ENCODE results near the gene MRPS12. TPM values are rescaled to one million over a fixed set of nuclear protein-coding genes. Genes with fewer than 3 reads are reported as not detected.
A peak's percentile ranks its signal among the peaks of the same experiment; 100 is the strongest.

Gene MRPS12
- total and polyA plus RNA-seq, 9 of the 15 experiments (the other 6 are each of a cell fraction or from before 2014, with no cell fraction given) = 8.1 to 174 (median 52.0) TPM

DNA sequence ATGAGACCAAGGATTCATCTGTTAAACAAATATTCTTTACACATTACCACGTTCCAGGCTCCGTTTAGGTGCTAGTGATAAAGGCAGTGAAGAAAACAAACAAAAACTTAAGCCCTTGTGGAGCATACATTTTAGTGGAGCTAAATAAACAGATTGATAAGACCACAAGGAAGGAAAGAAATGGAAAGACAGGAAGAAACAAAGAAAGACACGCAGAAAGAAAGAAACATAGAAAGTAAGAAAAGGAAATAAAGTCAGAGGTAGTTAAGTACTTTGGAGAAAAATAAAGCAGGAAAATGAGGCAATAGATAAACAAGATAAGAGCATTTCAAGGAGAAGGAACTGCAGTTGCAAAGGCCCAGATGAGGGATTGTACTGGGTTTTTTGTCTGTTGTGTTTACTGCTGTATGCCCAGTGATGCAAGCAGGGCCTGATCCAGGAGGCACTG, 30.0 kb upstream of the MRPS12 start (continued):
- TF ChIP-seq, protein P1, sequence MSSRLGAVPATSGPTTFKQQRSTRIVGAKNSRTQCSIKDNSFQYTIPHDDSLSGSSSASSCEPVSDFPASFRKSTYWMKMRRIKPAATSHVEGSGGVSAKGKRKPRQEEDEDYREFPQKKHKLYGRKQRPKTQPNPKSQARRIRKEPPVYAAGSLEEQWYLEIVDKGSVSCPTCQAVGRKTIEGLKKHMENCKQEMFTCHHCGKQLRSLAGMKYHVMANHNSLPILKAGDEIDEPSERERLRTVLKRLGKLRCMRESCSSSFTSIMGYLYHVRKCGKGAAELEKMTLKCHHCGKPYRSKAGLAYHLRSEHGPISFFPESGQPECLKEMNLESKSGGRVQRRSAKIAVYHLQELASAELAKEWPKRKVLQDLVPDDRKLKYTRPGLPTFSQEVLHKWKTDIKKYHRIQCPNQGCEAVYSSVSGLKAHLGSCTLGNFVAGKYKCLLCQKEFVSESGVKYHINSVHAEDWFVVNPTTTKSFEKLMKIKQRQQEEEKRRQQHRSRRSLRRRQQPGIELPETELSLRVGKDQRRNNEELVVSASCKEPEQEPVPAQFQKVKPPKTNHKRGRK (tag; IDR thresholded peaks at IDR 0.05) = peak; percentile 80
- TF ChIP-seq, protein P2, sequence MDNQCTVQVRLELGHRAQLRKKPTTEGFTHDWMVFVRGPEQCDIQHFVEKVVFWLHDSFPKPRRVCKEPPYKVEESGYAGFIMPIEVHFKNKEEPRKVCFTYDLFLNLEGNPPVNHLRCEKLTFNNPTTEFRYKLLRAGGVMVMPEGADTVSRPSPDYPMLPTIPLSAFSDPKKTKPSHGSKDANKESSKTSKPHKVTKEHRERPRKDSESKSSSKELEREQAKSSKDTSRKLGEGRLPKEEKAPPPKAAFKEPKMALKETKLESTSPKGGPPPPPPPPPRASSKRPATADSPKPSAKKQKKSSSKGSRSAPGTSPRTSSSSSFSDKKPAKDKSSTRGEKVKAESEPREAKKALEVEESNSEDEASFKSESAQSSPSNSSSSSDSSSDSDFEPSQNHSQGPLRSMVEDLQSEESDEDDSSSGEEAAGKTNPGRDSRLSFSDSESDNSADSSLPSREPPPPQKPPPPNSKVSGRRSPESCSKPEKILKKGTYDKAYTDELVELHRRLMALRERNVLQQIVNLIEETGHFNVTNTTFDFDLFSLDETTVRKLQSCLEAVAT (IDR thresholded peaks at IDR 0.05) = 0 out of 4 replicates have a peak, but pooled peaks of 1 of the 2 experiments have one; percentile 53
- TF ChIP-seq POLR2B (IDR thresholded peaks at IDR 0.05; ENCODE audit: low read depth, partially characterized antibody) = no peak
- TF ChIP-seq ELF4 (CRISPR knock-in tag; IDR thresholded peaks at IDR 0.05) = no peak
- no peak for TF ChIP-seq MAFK (IDR thresholded peaks at IDR 0.05; ENCODE audit: low read length)
- no peak for TF ChIP-seq HMG20A (CRISPR knock-in tag; conservative IDR thresholded peaks at IDR 0.05)
- no peak for TF ChIP-seq KDM4B (IDR thresholded peaks at IDR 0.05; ENCODE audit: borderline replicate concordance in 2 of 2, low read depth in 1 of 2)
- TF ChIP-seq, protein P3, sequence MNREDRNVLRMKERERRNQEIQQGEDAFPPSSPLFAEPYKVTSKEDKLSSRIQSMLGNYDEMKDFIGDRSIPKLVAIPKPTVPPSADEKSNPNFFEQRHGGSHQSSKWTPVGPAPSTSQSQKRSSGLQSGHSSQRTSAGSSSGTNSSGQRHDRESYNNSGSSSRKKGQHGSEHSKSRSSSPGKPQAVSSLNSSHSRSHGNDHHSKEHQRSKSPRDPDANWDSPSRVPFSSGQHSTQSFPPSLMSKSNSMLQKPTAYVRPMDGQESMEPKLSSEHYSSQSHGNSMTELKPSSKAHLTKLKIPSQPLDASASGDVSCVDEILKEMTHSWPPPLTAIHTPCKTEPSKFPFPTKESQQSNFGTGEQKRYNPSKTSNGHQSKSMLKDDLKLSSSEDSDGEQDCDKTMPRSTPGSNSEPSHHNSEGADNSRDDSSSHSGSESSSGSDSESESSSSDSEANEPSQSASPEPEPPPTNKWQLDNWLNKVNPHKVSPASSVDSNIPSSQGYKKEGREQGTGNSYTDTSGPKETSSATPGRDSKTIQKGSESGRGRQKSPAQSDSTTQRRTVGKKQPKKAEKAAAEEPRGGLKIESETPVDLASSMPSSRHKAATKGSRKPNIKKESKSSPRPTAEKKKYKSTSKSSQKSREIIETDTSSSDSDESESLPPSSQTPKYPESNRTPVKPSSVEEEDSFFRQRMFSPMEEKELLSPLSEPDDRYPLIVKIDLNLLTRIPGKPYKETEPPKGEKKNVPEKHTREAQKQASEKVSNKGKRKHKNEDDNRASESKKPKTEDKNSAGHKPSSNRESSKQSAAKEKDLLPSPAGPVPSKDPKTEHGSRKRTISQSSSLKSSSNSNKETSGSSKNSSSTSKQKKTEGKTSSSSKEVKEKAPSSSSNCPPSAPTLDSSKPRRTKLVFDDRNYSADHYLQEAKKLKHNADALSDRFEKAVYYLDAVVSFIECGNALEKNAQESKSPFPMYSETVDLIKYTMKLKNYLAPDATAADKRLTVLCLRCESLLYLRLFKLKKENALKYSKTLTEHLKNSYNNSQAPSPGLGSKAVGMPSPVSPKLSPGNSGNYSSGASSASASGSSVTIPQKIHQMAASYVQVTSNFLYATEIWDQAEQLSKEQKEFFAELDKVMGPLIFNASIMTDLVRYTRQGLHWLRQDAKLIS (CRISPR knock-in tag; IDR thresholded peaks at IDR 0.05) = no peak
- TF ChIP-seq, protein P4, sequence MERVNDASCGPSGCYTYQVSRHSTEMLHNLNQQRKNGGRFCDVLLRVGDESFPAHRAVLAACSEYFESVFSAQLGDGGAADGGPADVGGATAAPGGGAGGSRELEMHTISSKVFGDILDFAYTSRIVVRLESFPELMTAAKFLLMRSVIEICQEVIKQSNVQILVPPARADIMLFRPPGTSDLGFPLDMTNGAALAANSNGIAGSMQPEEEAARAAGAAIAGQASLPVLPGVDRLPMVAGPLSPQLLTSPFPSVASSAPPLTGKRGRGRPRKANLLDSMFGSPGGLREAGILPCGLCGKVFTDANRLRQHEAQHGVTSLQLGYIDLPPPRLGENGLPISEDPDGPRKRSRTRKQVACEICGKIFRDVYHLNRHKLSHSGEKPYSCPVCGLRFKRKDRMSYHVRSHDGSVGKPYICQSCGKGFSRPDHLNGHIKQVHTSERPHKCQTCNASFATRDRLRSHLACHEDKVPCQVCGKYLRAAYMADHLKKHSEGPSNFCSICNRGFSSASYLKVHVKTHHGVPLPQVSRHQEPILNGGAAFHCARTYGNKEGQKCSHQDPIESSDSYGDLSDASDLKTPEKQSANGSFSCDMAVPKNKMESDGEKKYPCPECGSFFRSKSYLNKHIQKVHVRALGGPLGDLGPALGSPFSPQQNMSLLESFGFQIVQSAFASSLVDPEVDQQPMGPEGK (CRISPR knock-in tag; IDR thresholded peaks at IDR 0.05; ENCODE audit: borderline replicate concordance) = no peak
- TF ChIP-seq ZNF431 (CRISPR knock-in tag; IDR thresholded peaks at IDR 0.05) = no peak
- no peak for TF ChIP-seq POLR2AphosphoS5 (IDR thresholded peaks at IDR 0.05; ENCODE audit: control insufficient read depth, insufficient read depth, low read depth, low read length)
- 0 out of 2 replicates have a peak, but pooled peaks have one; percentile 29 for TF ChIP-seq OTX1 (CRISPR knock-in tag; IDR thresholded peaks at IDR 0.05)
- TF ChIP-seq GATA2 (CRISPR knock-in tag; IDR thresholded peaks at IDR 0.05) = peak; percentile 34; the same call in 1 of the 2 replicates
- peak; percentile 74 for TF ChIP-seq CEBPB (tag; IDR thresholded peaks at IDR 0.05)
- no peak for TF ChIP-seq SMC3 (conservative IDR thresholded peaks at IDR 0.05; ENCODE audit: insufficient read depth, low read depth, low read length)
- TF ChIP-seq CREM (IDR thresholded peaks at IDR 0.05; ENCODE audit: low read depth) = no peak
- no peak for TF ChIP-seq ERF (CRISPR knock-in tag; IDR thresholded peaks at IDR 0.05)
- TF ChIP-seq, protein P5, sequence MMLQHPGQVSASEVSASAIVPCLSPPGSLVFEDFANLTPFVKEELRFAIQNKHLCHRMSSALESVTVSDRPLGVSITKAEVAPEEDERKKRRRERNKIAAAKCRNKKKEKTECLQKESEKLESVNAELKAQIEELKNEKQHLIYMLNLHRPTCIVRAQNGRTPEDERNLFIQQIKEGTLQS (IDR thresholded peaks at IDR 0.05) = peak; percentile 64
- TF ChIP-seq, protein P5 (CRISPR knock-in tag; conservative IDR thresholded peaks at IDR 0.05) = no peak
- no peak for TF ChIP-seq ZC3H8 (IDR thresholded peaks at IDR 0.05)
